ENCODE results near the gene TRIM7.
"Not testable (repeated sequence)": the region's sequence is repeated elsewhere in the genome, so short reads cannot be mapped to it uniquely, and the experiment has no call there.

The TRIM7 gene

GRCh38 chr5:181233088-181233800 is 28.2 kb upstream of the TRIM7 start:
- DNase-seq (ENCODE audit: low spot score), result no peak

DNA sequence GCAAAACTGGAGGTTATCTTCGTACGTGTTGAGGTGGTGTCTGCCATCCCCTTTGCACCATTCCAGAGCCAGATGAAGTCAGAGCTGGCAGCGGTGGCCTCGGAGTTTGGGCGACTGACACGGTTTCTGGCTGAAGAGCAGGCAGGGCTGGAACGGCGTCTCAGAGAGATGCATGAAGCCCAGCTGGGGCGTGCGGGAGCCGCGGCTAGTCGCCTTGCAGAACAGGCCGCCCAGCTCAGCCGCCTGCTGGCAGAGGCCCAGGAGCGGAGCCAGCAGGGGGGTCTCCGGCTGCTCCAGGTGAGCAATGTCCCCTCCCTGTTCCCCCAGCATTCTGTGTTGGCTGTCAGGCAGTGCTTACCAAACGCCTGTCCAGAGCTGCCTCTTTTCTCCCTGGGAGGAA is 27.6 kb upstream of the TRIM7 start:
- no peak for DNase-seq (ENCODE audit: low spot score)

- no peak for DNase-seq (ENCODE audit: low spot score)
Measured at GRCh38 chr5:181231432-181231831, 26.4 kb upstream of the TRIM7 start.

DNA sequence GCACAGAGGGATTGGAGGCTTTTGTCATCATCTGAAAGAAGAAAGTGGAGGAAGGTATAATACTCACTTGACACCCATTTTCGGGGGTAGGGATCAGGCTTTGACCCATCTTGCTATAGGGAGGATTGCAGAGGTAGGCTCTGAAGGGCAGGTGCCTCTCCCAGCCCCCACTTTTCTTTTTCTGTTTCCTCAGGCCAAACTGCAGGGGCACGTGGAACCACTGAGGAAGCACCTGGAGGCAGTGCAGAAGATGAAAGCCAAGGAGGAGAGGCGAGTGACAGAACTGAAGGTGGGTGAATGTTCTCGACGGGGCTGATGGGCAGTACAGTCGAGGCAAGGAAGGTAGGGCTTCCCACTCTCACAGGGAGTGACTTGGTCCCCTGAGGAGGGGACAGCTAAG is 25.6 kb upstream of the TRIM7 start:
- DNase-seq (ENCODE audit: low spot score), result no peak

DNA sequence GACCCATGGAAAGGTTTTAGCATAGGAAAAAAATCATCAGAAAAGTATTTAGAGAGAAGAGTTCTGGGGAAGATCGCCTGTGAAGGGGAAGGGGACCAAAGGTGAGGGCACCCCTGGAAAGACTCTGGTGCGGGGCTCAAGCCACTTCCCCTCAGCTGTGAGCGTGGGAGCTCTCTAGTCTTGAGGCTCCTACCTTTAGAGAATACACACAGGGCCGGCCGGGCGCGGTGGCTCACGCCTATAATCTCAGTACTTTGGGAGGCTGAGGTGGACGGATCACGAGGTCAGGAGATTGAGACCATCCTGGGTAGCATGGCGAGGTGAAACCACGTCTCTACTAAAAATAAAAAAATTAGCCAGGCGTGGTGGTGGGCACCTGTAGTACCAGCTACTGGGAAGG is 25.0 kb upstream of the TRIM7 start:
- no peak for DNase-seq (ENCODE audit: low spot score)

- no peak for DNase-seq (ENCODE audit: low spot score)
Measured at GRCh38 chr5:181224390-181225229, 19.6 kb upstream of the TRIM7 start.

DNA sequence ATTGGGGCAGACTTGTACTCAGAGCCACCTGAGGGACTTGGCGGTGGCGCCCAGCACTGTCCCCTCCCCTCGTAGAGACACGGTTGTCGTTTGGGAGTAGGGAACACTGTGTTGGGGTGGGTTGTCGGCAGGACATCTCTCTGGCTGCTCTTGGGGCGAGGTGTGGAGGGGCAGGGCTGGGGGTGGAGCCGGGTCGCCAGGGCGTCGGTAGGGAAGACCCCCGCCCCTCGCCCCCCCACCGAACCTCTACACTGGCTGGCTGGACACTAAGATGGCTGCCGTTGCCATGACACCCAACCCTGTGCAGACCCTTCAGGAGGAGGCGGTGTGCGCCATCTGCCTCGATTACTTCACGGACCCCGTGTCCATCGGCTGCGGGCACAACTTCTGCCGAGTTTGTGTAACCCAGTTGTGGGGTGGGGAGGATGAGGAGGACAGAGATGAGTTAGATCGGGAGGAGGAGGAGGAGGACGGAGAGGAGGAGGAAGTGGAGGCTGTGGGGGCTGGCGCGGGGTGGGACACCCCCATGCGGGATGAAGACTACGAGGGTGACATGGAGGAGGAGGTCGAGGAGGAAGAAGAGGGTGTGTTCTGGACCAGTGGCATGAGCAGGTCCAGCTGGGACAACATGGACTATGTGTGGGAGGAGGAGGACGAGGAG is 18.9 kb upstream of the TRIM7 start:
- DNase-seq (ENCODE audit: low spot score), result no peak

DNA sequence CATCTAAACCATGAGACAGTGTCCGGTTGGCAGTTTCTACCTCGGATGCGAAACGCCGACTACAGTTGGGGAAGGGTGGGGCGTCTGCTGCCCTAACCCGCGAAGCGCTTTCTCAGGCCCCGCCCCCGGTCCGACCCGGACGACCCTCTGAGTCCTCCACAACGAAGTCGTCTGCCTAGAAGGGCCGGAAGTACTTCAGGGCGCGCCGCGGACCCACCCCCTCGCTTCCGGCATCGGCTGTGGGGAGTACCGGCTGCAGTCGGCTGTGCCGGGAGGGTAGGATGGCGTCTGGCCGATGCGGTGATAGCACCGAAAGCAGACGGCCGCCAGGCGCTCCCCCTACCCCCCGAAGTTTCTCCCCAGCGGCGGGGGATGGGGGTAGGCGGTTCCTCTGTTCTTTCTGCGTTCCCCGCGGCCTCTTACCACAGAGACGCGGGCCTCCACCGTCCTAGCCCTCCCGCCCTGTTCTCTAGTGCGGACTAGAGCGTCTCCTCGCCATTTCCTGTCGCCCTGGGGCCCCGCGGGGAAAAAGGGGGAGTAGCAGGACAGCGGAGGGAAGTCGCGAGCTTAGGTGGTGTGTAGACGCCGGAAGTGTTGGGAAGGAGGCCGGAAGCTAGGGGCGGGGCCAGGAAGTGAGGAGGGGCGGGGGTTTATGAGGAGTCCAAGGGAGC is 18.2 kb upstream of the TRIM7 start, which contains the start of gene TRIM41:
Gene TRIM41, plus strand, starts transcription at position 224 of the 671 bp plus-strand sequence. CDS start 719 bp downstream, outside the sequence.
- peak; percentile 99 for DNase-seq (ENCODE audit: low spot score)

GRCh38 chr5:181222630-181223057 is 17.6 kb upstream of the TRIM7 start:
- no peak for DNase-seq (ENCODE audit: low spot score)

GRCh38 chr5:181221792-181222629 is 17.0 kb upstream of the TRIM7 start:
- DNase-seq (ENCODE audit: low spot score), result peak; percentile 98

GRCh38 chr5:181221105-181221791 is 16.3 kb upstream of the TRIM7 start:
- DNase-seq (ENCODE audit: low spot score), result no peak

DNA sequence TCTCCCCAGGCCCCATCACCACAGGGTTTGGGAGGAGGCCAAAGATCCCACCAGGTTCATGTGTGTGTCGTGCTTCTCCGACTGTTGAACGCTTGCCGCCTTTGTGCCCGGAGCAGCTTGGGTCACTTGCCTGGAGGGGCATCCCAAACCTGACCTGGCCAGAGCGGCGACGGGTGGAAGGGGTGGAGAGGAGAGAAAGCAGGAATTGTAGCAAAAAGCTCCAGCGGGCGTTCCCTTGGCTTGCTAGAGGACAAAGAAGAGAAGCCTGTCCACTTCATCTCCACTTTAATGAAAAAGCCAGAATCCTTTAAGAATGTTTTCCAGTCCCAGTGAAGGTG is 15.2 kb upstream of the TRIM7 start:
- no peak for DNase-seq (ENCODE audit: low spot score)

DNA sequence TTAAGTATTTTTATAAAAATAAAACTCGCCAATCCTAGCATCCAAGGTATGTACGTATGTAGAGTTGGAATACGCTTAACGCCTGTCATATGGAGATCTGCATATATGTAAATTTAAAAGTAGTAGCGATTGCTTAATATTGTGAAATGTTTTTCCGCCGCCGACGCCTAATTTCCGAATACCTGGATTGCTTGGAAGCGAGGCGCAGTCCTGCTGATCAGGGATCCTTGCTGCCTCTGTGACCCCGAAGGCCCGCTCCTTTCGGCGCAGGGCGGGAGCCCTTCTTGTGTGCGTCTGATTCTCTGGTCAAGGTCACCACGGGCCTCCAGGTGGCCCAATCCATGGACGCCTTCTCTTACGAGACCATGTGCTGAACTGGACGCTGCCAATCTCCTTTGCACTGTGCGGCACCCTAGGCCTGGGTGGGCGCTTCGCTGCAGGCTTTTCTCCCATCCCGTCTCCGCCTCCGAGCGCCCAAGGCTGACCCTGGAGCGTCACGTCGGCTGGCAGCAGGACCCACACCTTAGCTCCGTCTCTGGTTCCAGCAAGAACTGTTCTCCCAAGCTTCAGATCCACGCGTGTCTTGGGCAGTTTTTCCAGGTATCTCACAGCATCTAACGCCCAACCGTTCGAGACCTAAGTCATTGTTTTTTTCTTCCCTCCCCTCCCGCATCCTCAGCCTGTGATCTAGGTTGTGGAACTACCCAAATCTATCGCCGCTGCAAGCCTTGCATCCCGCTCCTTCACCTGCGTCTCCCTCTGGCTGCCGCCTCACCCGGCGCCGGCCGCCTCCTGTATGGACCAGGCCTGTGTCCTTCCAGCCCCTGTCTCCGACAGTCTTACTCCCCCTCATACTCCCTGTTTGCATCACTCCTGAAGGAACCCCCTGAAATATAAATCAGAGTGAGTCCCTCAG is 14.5 kb upstream of the TRIM7 start:
- no peak for DNase-seq (ENCODE audit: low spot score)

GRCh38 chr5:181218795-181219124 is 13.8 kb upstream of the TRIM7 start:
- no peak for DNase-seq (ENCODE audit: low spot score)

GRCh38 chr5:181217803-181218062 is 12.7 kb upstream of the TRIM7 start:
- DNase-seq (ENCODE audit: low spot score), result peak; percentile 30

DNA sequence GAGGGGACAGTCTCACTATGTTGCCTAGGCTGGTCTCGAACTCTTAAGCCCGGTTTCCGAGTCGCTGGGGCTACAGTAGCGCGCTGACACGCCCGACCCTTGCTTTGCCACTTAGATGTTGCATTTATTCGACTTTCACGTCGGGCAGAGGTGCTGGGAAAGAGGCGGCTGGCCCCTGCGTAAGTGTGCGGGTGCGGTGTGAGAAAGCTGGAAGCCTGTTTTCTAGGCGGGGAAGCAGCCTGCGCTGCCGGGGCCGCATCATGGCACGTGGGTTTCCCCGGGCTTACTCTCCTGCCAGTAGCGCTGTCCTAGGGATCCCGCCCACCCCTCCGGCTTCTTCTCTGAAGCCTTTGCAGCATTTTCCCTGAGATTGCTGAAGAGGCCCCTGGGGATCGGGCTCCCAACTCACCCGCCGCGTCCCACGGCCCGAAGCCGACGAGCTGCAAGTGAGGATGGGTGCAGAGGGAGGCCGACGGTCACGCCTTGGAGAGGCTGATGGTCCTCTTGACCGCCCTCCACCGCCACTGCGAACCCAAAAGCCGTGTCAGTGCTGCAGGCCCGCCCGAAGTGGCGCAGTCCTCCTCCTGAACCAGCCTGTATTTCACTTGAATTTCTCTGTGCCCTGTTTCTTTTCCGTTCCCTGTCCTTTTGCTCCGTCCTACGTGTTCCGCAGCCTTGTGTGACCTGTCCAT is 12.3 kb upstream of the TRIM7 start:
- DNase-seq (ENCODE audit: low spot score), result peak; percentile 72

DNA sequence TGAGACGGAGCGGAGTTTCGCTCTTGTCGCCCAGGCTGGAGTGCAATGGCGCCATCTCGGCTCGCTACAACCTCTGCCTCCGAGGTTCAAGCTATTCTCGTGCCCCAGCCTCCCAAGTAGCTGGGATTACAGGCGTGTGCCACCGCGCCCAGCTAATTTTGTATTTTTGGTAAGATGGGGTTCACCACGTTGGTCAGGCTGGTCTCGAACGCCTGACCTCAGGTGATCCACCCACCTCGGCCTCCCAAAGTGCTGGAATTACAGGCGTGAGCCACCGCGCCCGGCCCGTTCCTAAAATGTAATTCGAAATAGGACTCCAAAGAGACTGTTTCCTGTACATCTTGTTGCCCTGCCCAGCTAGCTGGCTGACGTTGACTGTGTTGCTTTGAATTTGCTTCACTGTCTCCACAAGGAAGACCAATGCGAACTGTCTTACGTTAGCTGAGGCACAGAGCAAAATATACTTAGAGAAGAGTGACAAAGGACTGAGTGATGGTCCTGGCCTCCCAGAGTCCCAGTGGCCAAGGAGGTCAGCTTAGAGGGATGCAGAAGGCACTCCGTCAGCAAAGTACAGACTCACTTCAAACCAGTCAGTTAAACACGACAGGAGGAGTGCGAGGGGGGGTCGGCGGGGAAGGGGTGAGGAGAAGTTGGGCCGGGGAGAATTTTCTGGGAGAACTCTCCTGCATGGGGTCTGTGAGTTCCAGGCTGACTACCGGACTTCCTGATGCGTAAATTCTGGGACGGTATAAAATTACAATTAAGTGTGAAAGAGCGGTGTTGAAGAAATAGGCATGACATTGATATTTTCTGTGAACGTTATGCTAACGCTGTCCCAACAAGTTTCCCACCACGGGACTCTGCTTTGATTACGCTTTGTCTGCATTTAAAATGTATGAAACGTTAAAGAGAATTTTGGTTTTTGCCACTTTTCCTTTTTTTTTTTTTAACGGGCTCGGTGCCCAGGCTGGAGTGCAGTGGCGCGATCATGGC is 11.3 kb upstream of the TRIM7 start:
- no peak for DNase-seq (ENCODE audit: low spot score)

DNA sequence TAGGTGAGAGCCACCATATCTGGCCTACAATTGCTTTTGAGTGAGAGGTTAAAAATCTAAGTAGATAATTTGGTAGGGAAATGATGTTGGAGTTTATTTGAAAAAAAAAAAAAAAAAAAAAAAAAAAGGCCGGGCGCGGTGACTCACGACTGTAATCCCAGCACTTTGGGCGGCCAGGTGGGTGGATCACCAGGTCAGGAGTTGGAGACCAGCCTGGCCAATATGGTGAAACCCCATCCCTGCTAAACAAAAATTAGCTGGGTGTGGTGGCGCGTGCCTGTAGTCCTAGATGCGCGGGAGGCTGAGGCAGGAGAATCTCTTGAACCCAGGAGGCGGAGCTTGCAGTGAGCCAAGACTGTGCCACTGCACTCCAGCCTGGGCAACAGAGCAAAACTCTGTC is 9.3 kb upstream of the TRIM7 start:
- not testable (repeated sequence) for DNase-seq (ENCODE audit: low spot score)
